PC-3 (cell line): ENCODE data around the gene ATF1.

ENCODE experiments used
- CTCF ChIP-seq: fragments of 300-600 bp; sonication (generic); conservative IDR thresholded peaks from 2 replicates; pipeline ENCODE4 v1.5.1; 2017; ENCODE audit warnings: antibody characterized with exemption, low read depth, mild to moderate bottlenecking, low read length
- EZH2 ChIP-seq: fragments of 300-600 bp; sonication (generic); IDR thresholded peaks from one replicate; pipeline ENCODE4 v1.6.1; 2017; ENCODE audit warnings: antibody characterized with exemption, mild to moderate bottlenecking, low read length; ENCODE audit not compliant: unreplicated experiment
- EZH2phosphoT487 ChIP-seq: fragments of 300-600 bp; sonication (generic); IDR thresholded peaks from 2 replicates; pipeline ENCODE4 v1.6.1; 2018; ENCODE audit warnings: mild to moderate bottlenecking, antibody characterized with exemption, low read length, borderline replicate concordance

- TF ChIP-seq CTCF = no peak
- no peak for TF ChIP-seq EZH2phosphoT487
- no peak for TF ChIP-seq EZH2
Observed at GRCh38 chr12:50768391-50768790, 4.5 kb downstream of the ATF1 start.
